ENCODE results near the gene MYO9B. TPM values are rescaled to one million over a fixed set of nuclear protein-coding genes. Genes with fewer than 3 reads are reported as not detected.

MYO9B gene
- total RNA-seq, 1 donor from 2014 or later: 123 TPM

DNA sequence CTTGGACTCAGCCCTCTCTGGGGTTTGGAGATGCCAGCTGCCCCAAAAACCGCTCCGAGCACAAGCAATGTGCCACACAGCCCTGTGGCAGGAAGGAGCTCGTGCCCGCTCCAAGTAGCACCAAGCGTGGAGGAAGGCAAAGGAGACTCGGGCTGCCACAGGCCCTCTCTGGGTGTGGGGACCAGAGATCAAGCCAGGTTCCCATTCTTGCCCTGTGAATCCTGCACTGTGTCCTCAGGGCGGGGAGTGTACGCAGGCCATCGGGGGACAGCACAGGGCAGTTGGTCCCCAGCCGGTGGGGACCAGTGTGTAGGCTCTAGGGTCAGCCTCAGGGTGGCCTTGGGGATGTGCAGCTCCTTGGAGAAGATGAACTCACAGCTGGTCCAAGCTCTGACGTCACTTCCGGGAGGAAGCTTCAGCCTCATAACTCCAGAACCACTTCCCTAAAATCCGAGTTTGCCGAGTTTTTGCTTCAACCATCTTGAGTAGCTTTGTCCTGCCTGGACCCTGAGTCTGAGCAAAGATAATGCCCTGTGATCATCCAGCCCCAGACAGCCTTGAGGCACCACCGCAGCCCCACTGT lies 39.6 kb upstream of the MYO9B start:
- FAIRE-seq (no peak), DNase-seq (ENCODE audit: low read depth) (no peak)
- H3K4me1 Mint-ChIP-seq (ENCODE audit: low read depth, unreplicated experiment): no peaks in the 10 kb centered on the region

DNA sequence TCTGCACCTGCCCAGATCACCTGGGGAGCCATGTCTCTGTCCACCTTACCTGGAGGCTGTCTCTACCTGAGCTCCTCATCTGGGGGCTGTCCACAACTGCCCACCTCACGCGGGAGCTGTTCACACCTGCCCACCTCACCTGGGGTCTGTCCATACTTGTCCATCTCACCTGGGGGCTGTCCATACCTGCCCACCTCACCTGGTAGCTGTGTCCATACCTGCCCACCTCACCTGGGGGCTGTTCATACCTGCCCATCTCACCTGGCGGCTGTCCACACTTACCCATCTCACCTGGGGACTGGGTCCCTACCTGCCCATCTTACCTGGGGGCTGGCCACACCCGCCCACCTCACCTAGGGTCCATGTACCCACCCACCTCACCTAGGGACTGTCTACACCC lies 38.9 kb upstream of the MYO9B start:
- Histone ChIP-seq H3K4me3 (ENCODE audit: insufficient read depth, low read depth, low read length) (no peak overlapping the region), H3K36me3 (ENCODE audit: insufficient read depth, low read length) (no peaks in the 10 kb centered on the region), H4K20me1 (ENCODE audit: insufficient read depth, low read length) (no peaks in the 10 kb centered on the region), H3K27me3 (ENCODE audit: insufficient read depth, low read length) (peaks cover 7% of the 10 kb centered on the region), H3K9me3 (ENCODE audit: insufficient read depth, low read depth, low read length) (no peaks in the 10 kb centered on the region), H3K79me2 (ENCODE audit: insufficient read depth, low read length) (no peaks in the 10 kb centered on the region), H3K4me1 (ENCODE audit: insufficient read depth, low read length) (no peaks in the 10 kb centered on the region), H3K4me2 (ENCODE audit: low read length) (no peak overlapping the region), H3K27ac (ENCODE audit: low read depth, low read length) (no peak overlapping the region), H3K9ac (ENCODE audit: low read length) (no peak overlapping the region), H2AFZ (ENCODE audit: low read depth, low read length) (no peak overlapping the region)
- Mint-ChIP-seq H3K4me1 (ENCODE audit: low read depth, unreplicated experiment) (no peaks in the 10 kb centered on the region), H3K27ac (ENCODE audit: unreplicated experiment) (no peak overlapping the region), H3K9me3 (ENCODE audit: unreplicated experiment) (no peaks in the 10 kb centered on the region), H3K4me3 (ENCODE audit: unreplicated experiment) (no peak overlapping the region), H3K27me3 (ENCODE audit: low read depth, unreplicated experiment) (peaks cover 31% of the 10 kb centered on the region), H3K36me3 (ENCODE audit: low read depth, unreplicated experiment) (no peaks in the 10 kb centered on the region)
- DNase-seq (ENCODE audit: low read depth) (no peak), FAIRE-seq (no peak)
- TF ChIP-seq EZH2 (IDR thresholded peaks at IDR 0.05; ENCODE audit: insufficient read depth, low read length): no peak
- TF ChIP-seq, protein P1, sequence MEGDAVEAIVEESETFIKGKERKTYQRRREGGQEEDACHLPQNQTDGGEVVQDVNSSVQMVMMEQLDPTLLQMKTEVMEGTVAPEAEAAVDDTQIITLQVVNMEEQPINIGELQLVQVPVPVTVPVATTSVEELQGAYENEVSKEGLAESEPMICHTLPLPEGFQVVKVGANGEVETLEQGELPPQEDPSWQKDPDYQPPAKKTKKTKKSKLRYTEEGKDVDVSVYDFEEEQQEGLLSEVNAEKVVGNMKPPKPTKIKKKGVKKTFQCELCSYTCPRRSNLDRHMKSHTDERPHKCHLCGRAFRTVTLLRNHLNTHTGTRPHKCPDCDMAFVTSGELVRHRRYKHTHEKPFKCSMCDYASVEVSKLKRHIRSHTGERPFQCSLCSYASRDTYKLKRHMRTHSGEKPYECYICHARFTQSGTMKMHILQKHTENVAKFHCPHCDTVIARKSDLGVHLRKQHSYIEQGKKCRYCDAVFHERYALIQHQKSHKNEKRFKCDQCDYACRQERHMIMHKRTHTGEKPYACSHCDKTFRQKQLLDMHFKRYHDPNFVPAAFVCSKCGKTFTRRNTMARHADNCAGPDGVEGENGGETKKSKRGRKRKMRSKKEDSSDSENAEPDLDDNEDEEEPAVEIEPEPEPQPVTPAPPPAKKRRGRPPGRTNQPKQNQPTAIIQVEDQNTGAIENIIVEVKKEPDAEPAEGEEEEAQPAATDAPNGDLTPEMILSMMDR (IDR thresholded peaks at IDR 0.05; ENCODE audit: insufficient read depth, low read depth, low read length): no peak

More for the DNA sequence above, 39.6 kb upstream of the MYO9B start:
- no peak overlapping the region for H3K27ac ChIP-seq (ENCODE audit: low read depth, low read length)
- no peak overlapping the region for H3K4me3 ChIP-seq (ENCODE audit: insufficient read depth, low read depth, low read length)
- no peaks in the 10 kb centered on the region for H3K9me3 ChIP-seq (ENCODE audit: insufficient read depth, low read depth, low read length)
- peaks cover 5% of the 10 kb centered on the region for H3K27me3 ChIP-seq (ENCODE audit: insufficient read depth, low read length)
- H3K36me3 Mint-ChIP-seq (ENCODE audit: low read depth, unreplicated experiment): no peaks in the 10 kb centered on the region
- no peaks in the 10 kb centered on the region for H4K20me1 ChIP-seq (ENCODE audit: insufficient read depth, low read length)
- TF ChIP-seq EZH2 (IDR thresholded peaks at IDR 0.05; ENCODE audit: insufficient read depth, low read length): no peak
- TF ChIP-seq, protein P1 (IDR thresholded peaks at IDR 0.05; ENCODE audit: insufficient read depth, low read depth, low read length): no peak
- H3K4me3 Mint-ChIP-seq (ENCODE audit: unreplicated experiment): no peak overlapping the region
- H3K9ac ChIP-seq (ENCODE audit: low read length): no peak overlapping the region
- H3K4me1 ChIP-seq (ENCODE audit: insufficient read depth, low read length): no peaks in the 10 kb centered on the region
- peaks cover 30% of the 10 kb centered on the region for H3K27me3 Mint-ChIP-seq (ENCODE audit: low read depth, unreplicated experiment)
- H3K27ac Mint-ChIP-seq (ENCODE audit: unreplicated experiment): no peak overlapping the region
- H3K36me3 ChIP-seq (ENCODE audit: insufficient read depth, low read length): no peaks in the 10 kb centered on the region
- no peak overlapping the region for H3K4me2 ChIP-seq (ENCODE audit: low read length)
- no peak overlapping the region for H2AFZ ChIP-seq (ENCODE audit: low read depth, low read length)
- H3K79me2 ChIP-seq (ENCODE audit: insufficient read depth, low read length): no peaks in the 10 kb centered on the region
- H3K9me3 Mint-ChIP-seq (ENCODE audit: unreplicated experiment): no peaks in the 10 kb centered on the region

DNA sequence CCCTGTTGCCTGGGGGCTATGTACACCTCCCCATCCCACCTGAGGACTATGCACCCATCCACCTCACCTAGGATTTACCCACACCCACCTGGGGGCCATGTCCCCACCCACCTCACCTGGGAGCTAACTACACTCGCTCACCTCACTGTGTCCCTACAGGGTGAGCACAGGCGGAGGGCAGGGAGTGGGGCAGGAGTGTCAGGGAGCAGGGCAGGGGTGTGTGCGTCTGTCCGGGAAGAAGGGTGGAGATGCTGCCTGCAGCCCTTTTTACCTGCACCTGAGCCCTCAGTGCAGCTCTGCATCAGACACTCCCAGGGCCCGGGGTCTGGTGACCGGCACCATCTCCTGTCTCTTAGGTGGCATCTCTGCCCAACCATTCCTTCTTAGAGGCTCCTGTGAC lies 38.4 kb upstream of the MYO9B start:
- Histone ChIP-seq H4K20me1 (ENCODE audit: insufficient read depth, low read length) (no peaks in the 10 kb centered on the region), H3K4me1 (ENCODE audit: insufficient read depth, low read length) (no peaks in the 10 kb centered on the region), H3K4me3 (ENCODE audit: insufficient read depth, low read depth, low read length) (no peak overlapping the region), H3K9me3 (ENCODE audit: insufficient read depth, low read depth, low read length) (no peaks in the 10 kb centered on the region), H3K79me2 (ENCODE audit: insufficient read depth, low read length) (no peaks in the 10 kb centered on the region), H3K27me3 (ENCODE audit: insufficient read depth, low read length) (peaks cover 10% of the 10 kb centered on the region), H3K36me3 (ENCODE audit: insufficient read depth, low read length) (no peaks in the 10 kb centered on the region), H3K9ac (ENCODE audit: low read length) (no peak overlapping the region), H3K27ac (ENCODE audit: low read depth, low read length) (no peak overlapping the region), H3K4me2 (ENCODE audit: low read length) (no peak overlapping the region), H2AFZ (ENCODE audit: low read depth, low read length) (no peak overlapping the region)
- Mint-ChIP-seq H3K27me3 (ENCODE audit: low read depth, unreplicated experiment) (peaks cover 31% of the 10 kb centered on the region), H3K27ac (ENCODE audit: unreplicated experiment) (no peak overlapping the region), H3K4me3 (ENCODE audit: unreplicated experiment) (no peak overlapping the region), H3K9me3 (ENCODE audit: unreplicated experiment) (no peaks in the 10 kb centered on the region), H3K4me1 (ENCODE audit: low read depth, unreplicated experiment) (peaks cover 4% of the 10 kb centered on the region), H3K36me3 (ENCODE audit: low read depth, unreplicated experiment) (no peaks in the 10 kb centered on the region)
- DNase-seq (ENCODE audit: low read depth) (no peak), FAIRE-seq (no peak)
- TF ChIP-seq, protein P1 (IDR thresholded peaks at IDR 0.05; ENCODE audit: insufficient read depth, low read depth, low read length): no peak
- TF ChIP-seq EZH2 (IDR thresholded peaks at IDR 0.05; ENCODE audit: insufficient read depth, low read length): no peak
